GM18907 (cell line): ENCODE results near the gene MYBPHL.

ENCODE experiments used
- ATAC-seq: cut with Tn5 transposase; IDR thresholded peaks from one replicate; pipeline ENCODE4 v1.9.1; 2021; ENCODE audit warnings: mild to moderate bottlenecking, moderate library complexity; ENCODE audit not compliant: unreplicated experiment

MYBPHL gene

GRCh38 chr1:109253803-109254620, 52.8 kb downstream of the MYBPHL start:
- no peak for ATAC-seq

GRCh38 chr1:109252893-109253802, 53.7 kb downstream of the MYBPHL start:
- no peak for ATAC-seq

GRCh38 chr1:109252167-109252892, 54.5 kb downstream of the MYBPHL start:
- no peak for ATAC-seq

- no peak for ATAC-seq
Observed at GRCh38 chr1:109251277-109252166, 55.3 kb downstream of the MYBPHL start.

GRCh38 chr1:109250454-109251276, 56.1 kb downstream of the MYBPHL start:
- no peak for ATAC-seq

GRCh38 chr1:109249654-109250401, 57.0 kb downstream of the MYBPHL start:
- ATAC-seq: peak; percentile 36

GRCh38 chr1:109248797-109249629, 57.8 kb downstream of the MYBPHL start, which contains the start of gene CELSR2:
Gene CELSR2, plus strand, starts transcription at chr1:109249539. Its CDS starts 541 bp downstream, at chr1:109250080.
- peak; percentile 83 for ATAC-seq

- ATAC-seq: no peak
Observed at GRCh38 chr1:109248444-109248796, 58.4 kb downstream of the MYBPHL start.

GRCh38 chr1:109247401-109248365, 59.1 kb downstream of the MYBPHL start:
- no peak for ATAC-seq

GRCh38 chr1:109246141-109246551, 60.7 kb downstream of the MYBPHL start:
- no peak for ATAC-seq

GRCh38 chr1:109243860-109244552, 62.8 kb downstream of the MYBPHL start:
- ATAC-seq: no peak

- no peak for ATAC-seq
Observed at GRCh38 chr1:109243221-109243620, 63.6 kb downstream of the MYBPHL start.

GRCh38 chr1:109242387-109242786, 64.4 kb downstream of the MYBPHL start:
- no peak for ATAC-seq
